Measurements from ENCODE around the gene LCN9.
"Not testable (repeated sequence)": the region's sequence is repeated elsewhere in the genome, so short reads cannot be mapped to it uniquely, and the experiment has no call there.

LCN9 gene

DNA sequence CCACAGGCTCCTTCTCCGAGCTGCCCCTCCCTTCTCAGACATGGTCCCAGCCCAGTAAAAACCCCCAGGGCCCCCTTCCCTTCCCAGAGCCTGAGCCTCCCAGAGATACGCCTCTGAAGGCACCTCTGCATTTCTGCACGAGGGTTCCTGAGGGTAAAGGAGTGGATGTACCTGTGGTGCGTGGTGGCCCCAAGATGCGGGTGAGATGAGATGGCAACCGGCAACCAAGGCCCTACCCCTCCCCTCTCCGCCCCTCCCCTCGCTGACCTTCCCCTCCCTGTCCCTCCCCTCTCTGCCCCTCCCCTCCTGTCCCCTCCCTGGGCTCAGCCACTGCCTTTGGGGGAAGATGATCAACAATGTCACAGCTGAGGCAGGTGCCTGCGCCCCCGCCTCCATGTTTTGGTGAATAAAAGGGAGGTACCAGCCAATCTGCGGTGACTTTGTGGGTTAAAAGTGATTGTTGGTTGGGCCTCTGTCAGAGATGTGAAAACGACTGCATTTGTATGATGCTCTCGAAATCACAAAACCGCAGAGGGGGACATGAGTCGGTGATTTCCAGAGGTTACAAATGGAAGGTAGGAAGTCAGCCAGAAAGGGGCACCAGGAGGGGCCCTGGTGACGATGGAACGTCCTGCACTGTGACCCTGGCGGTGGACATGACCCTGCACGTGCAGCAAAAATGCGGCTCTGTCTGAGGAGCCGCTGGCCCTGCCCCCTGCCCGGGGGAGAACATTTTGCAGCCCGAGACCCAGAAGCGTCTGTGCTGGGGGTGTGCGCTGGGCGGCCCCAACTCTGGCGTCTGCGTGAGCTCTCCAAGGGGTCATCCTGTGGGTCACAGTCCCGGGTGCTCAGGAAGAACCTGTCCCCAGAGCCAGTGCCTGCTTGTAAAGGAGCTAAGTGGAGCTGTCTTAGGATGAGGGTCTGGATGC, 3.7 kb downstream of the LCN9 start:
- no peak overlapping the region for H3K4me3 ChIP-seq (ENCODE audit: low read length)
- DNase-seq (ENCODE audit: low read depth): no peak
- TF ChIP-seq CTCF (conservative IDR thresholded peaks at IDR 0.05; ENCODE audit: low read depth, low read length): no peak

DNA sequence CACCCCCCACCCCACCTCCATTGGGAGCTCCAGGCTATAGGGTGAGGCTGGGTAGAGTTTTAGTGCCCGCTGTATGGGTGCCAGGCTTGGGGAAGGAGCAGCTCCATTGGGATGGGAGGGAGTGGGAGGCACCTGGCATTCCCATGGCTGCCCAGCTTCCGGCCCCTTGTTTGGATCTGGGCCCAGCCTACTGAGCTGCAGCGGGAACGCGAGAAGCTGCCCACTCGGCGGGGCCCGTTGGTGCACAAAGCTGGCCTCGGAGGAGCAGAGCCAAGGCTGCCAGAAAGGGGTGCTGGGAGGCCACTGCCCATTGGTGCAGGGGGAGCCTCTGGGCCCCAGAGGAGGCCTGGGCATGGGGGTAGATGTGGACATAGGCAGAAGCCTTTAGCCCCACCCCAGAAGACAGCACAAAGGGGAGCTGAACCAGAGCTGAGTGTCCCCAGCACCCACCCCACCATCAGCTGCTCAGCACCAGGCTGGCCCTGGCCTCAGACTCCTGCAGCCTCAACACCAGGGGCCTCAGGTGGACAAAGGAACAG, 4.4 kb downstream of the LCN9 start:
- DNase-seq (ENCODE audit: low read depth): no peak
- no peak for TF ChIP-seq CTCF (conservative IDR thresholded peaks at IDR 0.05; ENCODE audit: low read depth, low read length)
- H3K4me3 ChIP-seq (ENCODE audit: low read length): no peak overlapping the region

- not testable (repeated sequence) for DNase-seq (ENCODE audit: low read depth); H3K4me3 ChIP-seq (ENCODE audit: low read length)
Measured at GRCh38 chr9:135669018-135669417, 5.9 kb downstream of the LCN9 start.

GRCh38 chr9:135669616-135670285, 6.6 kb downstream of the LCN9 start:
- no peak for DNase-seq (ENCODE audit: low read depth)
- H3K4me3 ChIP-seq (ENCODE audit: low read length): no peak overlapping the region
- TF ChIP-seq CTCF (conservative IDR thresholded peaks at IDR 0.05; ENCODE audit: low read depth, low read length): no peak

DNA sequence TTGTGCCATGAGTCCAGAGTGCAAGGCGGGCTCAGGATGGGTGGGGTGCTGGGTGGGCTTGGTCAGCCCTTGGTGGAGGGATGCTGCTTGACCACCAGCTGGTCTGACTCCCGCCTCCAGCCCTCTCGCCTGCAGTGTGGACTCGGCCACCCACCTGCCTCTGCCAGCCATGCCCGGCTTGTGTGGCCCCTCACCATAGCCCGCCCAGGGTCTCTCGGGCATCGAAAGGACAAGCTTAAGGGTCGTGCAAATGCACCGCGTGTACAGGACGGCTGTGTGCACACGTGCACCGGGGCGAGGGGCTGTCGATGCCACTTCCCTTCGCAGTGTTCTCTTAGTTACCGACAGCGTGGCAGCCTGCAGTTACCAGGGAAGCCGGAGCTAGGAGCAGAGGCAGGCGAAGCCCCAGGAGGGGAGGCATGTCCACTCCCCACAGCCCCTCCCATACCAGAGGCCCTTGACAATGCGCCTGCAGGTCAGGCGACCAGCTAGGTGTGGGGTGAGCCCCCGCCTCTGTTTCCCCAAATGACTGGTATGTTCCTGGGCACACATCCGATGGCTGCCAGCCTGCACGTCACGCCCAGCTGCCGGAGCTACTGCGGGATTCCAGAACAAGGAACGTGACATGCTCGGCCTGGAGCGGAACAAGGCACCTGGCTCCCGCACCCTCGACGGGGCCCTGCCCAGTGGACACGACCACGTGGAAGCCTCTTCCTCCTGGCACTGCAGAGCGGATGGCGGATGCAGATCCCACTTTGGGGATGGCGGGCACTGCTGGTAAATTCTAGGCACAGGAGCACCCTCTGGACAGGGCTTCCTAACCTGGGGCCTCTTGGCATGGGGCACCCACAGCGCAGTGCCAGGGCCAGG, 7.8 kb downstream of the LCN9 start:
- DNase-seq (ENCODE audit: low read depth): no peak
- no peak overlapping the region for H3K4me3 ChIP-seq (ENCODE audit: low read length)
- TF ChIP-seq CTCF (conservative IDR thresholded peaks at IDR 0.05; ENCODE audit: low read depth, low read length): no peak

DNA sequence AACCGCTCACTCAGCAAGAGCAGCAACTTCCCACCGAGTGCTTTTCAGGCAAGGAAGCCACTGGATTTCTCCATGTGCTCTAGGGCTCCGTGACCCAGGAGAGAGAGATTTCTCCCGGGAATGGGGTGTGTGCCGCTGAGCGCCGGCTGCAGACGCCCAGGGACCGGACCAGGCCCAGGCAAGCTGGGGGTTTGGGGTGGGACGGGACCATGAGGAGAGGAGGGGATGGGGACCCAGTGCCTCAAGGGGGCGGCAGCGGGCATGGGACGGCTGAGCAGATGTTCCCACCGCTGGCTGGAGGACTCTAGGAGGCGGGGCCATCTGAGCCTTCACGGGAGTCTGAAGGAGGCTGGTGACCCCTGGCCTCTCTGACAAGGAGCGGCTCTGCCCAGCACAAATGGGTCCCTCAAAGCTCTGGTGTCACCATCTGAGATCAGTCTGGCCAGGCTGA, 8.5 kb downstream of the LCN9 start:
- no peak for TF ChIP-seq CTCF (conservative IDR thresholded peaks at IDR 0.05; ENCODE audit: low read depth, low read length)
- no peak overlapping the region for H3K4me3 ChIP-seq (ENCODE audit: low read length)
- DNase-seq (ENCODE audit: low read depth): no peak

DNA sequence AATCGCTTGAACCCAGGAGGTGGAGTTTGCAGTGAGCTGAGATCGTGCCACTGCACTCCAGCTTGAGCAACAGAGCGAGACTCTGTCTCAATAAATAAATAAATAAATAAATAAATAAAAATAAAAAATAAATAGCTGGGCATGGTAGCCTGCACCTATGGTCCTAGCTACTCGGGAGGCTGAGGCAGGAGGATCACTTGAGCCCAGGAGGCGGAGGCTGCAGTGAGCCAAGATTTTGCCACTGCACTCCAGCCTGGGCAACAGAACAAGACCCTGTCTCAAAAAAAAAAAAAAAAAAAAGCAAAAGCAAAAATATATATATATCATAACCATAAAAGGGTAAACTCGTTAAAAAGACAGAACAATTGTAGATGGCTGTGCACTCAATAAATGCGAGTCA, 9.7 kb downstream of the LCN9 start:
- DNase-seq (ENCODE audit: low read depth); H3K4me3 ChIP-seq (ENCODE audit: low read length): not testable (repeated sequence)

All from retinal pigment epithelial cell (primary cell).